Measurements from ENCODE around the gene GPC3. TPM values are rescaled to one million over a fixed set of nuclear protein-coding genes. Genes with fewer than 3 reads are reported as not detected.

GPC3 gene
- total RNA-seq, 1 donor from 2014 or later: 628 TPM

DNA sequence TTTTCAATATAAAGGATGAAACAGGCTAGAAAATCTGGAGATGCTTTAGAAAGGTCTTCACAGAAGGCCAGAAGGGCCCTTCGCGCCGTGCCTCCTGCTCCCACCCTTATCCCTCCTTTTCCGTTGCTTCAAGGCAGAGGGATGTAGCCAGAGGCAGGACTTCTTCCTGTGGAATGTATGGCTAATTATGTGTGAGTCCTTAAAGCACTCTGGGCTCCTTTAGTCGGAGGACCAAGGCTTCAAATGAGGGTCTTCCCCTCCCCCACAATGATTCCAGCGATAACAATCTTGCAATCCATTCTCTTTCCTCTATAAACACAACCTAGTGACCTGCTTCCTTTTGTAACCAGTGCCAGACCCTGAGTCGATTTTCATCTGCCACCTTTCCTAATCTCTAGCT is 103.5 kb downstream of the GPC3 start:
- TF ChIP-seq, protein P1, sequence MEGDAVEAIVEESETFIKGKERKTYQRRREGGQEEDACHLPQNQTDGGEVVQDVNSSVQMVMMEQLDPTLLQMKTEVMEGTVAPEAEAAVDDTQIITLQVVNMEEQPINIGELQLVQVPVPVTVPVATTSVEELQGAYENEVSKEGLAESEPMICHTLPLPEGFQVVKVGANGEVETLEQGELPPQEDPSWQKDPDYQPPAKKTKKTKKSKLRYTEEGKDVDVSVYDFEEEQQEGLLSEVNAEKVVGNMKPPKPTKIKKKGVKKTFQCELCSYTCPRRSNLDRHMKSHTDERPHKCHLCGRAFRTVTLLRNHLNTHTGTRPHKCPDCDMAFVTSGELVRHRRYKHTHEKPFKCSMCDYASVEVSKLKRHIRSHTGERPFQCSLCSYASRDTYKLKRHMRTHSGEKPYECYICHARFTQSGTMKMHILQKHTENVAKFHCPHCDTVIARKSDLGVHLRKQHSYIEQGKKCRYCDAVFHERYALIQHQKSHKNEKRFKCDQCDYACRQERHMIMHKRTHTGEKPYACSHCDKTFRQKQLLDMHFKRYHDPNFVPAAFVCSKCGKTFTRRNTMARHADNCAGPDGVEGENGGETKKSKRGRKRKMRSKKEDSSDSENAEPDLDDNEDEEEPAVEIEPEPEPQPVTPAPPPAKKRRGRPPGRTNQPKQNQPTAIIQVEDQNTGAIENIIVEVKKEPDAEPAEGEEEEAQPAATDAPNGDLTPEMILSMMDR (conservative IDR thresholded peaks at IDR 0.05): no peak
- peaks cover 39% of the 10 kb centered on the region for H3K4me1 Mint-ChIP-seq (ENCODE audit: unreplicated experiment)
- H3K9me3 Mint-ChIP-seq: no peaks in the 10 kb centered on the region
- no peaks in the 10 kb centered on the region for H3K27me3 Mint-ChIP-seq
- no peak overlapping the region for H3K27ac Mint-ChIP-seq
- peak overlapping the region; percentile 59 for H3K4me3 Mint-ChIP-seq
- DNase-seq (ENCODE audit: extremely low spot score, unreplicated experiment): no peak
- peaks cover 11% of the 10 kb centered on the region for H3K36me3 Mint-ChIP-seq

DNA sequence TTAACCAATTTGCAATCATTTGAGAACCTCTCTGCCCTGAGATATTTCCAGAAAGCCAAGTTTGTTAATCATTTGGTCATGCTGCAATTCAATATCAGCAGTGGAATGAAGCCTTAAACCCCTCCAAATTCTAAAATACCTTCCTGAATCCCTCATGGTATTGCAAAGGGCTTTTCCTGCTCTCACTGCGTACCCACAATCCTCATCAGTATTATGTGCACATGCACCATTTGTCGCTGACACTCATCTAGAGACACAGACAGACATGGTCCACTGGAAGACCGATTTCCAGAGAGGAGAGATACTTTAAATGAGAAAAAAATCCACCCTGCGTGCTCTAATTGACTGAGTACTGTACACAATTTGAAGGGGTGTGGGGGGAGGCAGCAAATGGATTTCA is 104.4 kb downstream of the GPC3 start:
- peaks cover 6% of the 10 kb centered on the region for H3K36me3 Mint-ChIP-seq
- no peaks in the 10 kb centered on the region for H3K27me3 Mint-ChIP-seq
- H3K4me3 Mint-ChIP-seq: peak overlapping the region; percentile 7
- TF ChIP-seq, protein P1 (conservative IDR thresholded peaks at IDR 0.05): no peak
- H3K9me3 Mint-ChIP-seq: no peaks in the 10 kb centered on the region
- no peak for DNase-seq (ENCODE audit: extremely low spot score, unreplicated experiment)
- H3K27ac Mint-ChIP-seq: no peak overlapping the region
- H3K4me1 Mint-ChIP-seq (ENCODE audit: unreplicated experiment): peaks cover 42% of the 10 kb centered on the region

DNA sequence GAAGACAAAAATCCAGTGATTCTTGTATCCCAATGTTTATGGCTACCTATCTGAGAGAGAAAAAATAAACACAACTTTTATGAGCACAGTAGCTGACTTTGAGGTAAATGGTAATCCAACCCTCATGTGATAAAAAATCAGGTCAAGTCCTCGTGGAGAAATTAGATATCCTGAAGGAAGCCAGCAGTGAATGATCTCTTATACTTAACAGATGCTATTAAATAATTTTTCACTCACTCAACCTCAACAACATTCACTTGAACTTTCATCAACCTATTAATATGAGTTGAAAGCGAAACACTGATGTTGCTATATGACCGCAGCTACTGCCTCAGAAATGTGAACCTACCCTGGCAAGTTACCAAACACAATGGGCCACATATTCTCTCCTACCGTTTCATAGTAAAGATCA is 105.4 kb downstream of the GPC3 start:
- H3K9me3 Mint-ChIP-seq: no peaks in the 10 kb centered on the region
- TF ChIP-seq, protein P1 (conservative IDR thresholded peaks at IDR 0.05): no peak
- H3K4me1 Mint-ChIP-seq (ENCODE audit: unreplicated experiment): peaks cover 42% of the 10 kb centered on the region
- H3K27me3 Mint-ChIP-seq: no peaks in the 10 kb centered on the region
- H3K4me3 Mint-ChIP-seq: no peak overlapping the region
- H3K27ac Mint-ChIP-seq: no peak overlapping the region
- peaks cover 9% of the 10 kb centered on the region for H3K36me3 Mint-ChIP-seq
- DNase-seq (ENCODE audit: extremely low spot score, unreplicated experiment): no peak

DNA sequence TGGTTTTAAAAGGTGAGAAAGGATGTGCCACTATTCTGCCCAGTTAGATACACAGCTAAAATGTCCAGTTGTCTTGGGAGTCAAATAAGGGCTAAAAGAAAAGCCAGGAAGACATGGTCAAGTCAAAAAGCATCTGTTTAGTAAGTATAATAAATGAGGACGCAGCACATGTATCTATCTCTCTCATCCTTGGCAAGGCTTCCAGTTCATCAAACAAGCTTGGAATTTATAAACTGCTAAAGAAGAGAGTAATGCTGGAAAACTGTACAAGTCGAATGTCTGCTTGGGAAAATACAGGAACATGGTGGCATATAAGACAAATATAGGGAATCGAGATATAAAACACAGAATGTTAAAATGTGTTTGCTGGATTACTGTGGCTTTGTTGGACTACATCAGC is 106.7 kb downstream of the GPC3 start:
- TF ChIP-seq, protein P1 (conservative IDR thresholded peaks at IDR 0.05): no peak
- DNase-seq (ENCODE audit: extremely low spot score, unreplicated experiment): no peak
- H3K27ac Mint-ChIP-seq: no peak overlapping the region
- peaks cover 14% of the 10 kb centered on the region for H3K36me3 Mint-ChIP-seq
- H3K4me3 Mint-ChIP-seq: no peak overlapping the region
- H3K27me3 Mint-ChIP-seq: no peaks in the 10 kb centered on the region
- H3K9me3 Mint-ChIP-seq: no peaks in the 10 kb centered on the region
- H3K4me1 Mint-ChIP-seq (ENCODE audit: unreplicated experiment): peaks cover 47% of the 10 kb centered on the region

DNA sequence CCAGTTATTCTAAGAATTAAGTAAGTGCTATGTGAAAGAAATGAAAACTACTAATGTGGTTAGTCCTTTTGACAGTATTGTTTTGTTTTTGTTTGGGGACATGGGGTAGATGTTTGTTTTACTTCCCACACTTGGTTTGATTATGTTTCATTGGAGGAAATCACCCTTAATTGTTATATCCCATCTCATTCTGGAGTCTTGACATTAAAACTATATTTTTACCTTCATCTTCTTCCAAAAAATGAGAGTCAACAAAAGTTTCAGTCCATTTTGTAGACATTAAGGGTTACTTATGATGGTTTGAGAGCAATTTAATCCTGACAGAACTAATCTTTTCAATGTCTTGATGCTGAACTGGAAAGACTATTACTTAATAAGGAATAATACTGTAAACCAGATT is 108.7 kb downstream of the GPC3 start:
- peaks cover 14% of the 10 kb centered on the region for H3K36me3 Mint-ChIP-seq
- TF ChIP-seq, protein P1 (conservative IDR thresholded peaks at IDR 0.05): no peak
- no peak for DNase-seq (ENCODE audit: extremely low spot score, unreplicated experiment)
- H3K9me3 Mint-ChIP-seq: no peaks in the 10 kb centered on the region
- no peaks in the 10 kb centered on the region for H3K27me3 Mint-ChIP-seq
- H3K4me3 Mint-ChIP-seq: no peak overlapping the region
- H3K27ac Mint-ChIP-seq: no peak overlapping the region
- peaks cover 27% of the 10 kb centered on the region for H3K4me1 Mint-ChIP-seq (ENCODE audit: unreplicated experiment)

DNA sequence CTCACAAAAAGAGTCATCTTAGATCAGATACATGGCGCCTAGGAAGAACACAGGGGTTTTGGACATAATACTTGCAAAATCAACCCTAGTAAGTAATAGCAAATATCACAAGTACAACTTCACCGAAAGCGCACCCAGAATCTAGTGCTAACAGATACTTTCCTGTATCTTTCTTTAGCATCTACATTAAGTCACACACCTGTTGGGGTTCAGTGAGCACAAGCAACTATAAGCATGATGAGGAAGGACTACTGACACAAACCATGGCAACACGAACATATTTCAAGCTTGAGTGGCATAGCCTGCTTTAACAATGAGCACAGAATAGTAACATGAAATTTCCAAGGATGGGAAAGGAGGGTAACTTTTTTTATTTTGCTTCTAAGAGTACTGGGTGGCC is 116.1 kb downstream of the GPC3 start:
- Mint-ChIP-seq H3K27ac (no peak overlapping the region), H3K36me3 (peaks cover 34% of the 10 kb centered on the region), H3K4me3 (no peak overlapping the region), H3K9me3 (peaks cover 5% of the 10 kb centered on the region), H3K27me3 (no peaks in the 10 kb centered on the region), H3K4me1 (ENCODE audit: unreplicated experiment) (peaks cover 11% of the 10 kb centered on the region)
- DNase-seq (ENCODE audit: extremely low spot score, unreplicated experiment): no peak
- TF ChIP-seq, protein P1 (conservative IDR thresholded peaks at IDR 0.05): no peak

Data from type B pancreatic cell (in vitro differentiated cells).